Epithelial cell of prostate (primary cell): Measurements from ENCODE around the gene ACTR10.
"Not testable (repeated sequence)": the region's sequence is repeated elsewhere in the genome, so short reads cannot be mapped to it uniquely, and the experiment has no call there.

Source experiments
- DNase-seq: peaks from one replicate; pipeline ENCODE4 v3.0.0-alpha.2; 2011; ENCODE audit warnings: low read depth, low spot score
- H3K27ac ChIP-seq: fragments of 450-650 bp; 2 replicates; pipeline ENCODE4 v1.5.1; 2017; ENCODE audit warnings: mild to moderate bottlenecking

Gene ACTR10

GRCh38 chr14:58215191-58215914, 15.4 kb downstream of the ACTR10 start:
- no peak for DNase-seq
- H3K27ac ChIP-seq, result no peak overlapping the region

GRCh38 chr14:58216544-58216943, 16.6 kb downstream of the ACTR10 start:
- H3K27ac ChIP-seq, result no peak overlapping the region
- no peak for DNase-seq

DNA sequence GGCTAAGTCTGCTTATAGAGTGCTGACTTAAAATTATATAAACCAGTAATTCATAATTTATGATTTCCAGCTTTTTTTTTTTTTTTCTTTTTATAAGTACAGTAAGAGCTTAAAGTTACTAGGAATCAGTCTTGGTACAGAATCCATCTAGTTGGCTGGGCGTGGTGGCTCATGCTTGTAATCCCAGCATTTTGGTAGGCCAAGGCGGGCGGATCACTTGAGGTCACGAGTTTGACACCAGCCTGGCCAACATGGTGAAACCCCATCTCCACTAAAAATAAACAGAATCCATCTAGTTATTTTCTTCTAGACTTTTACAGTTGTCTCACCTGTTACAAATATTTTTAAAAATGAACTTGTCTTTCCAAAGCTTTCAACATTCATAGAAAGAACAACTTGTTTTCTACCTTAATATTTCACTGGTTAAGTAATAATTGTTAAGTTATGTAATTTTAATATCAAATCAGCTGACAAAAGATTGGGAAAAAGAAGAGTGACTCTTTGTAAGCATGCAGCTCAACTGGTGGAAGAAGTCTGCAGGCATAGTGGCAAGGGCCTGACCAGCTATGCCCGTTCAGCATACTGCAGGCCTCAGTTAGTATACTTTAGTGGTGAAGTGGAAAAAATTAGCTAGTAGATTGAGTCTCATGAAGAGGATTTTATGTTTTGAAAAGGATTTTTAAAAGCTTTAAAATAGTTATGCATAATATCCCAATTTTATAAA, 27.3 kb downstream of the ACTR10 start:
- no peak overlapping the region for H3K27ac ChIP-seq
- no peak for DNase-seq

- H3K27ac ChIP-seq, result no peak overlapping the region
Measured at GRCh38 chr14:58238252-58239243, 38.6 kb downstream of the ACTR10 start.

GRCh38 chr14:58239244-58240195, 39.6 kb downstream of the ACTR10 start:
- DNase-seq, result no peak
- peak overlapping the region; percentile 9 for H3K27ac ChIP-seq

More at GRCh38 chr14:58238252-58239243, 38.6 kb downstream of the ACTR10 start:
- no peak for DNase-seq

- DNase-seq, result no peak
- peak overlapping the region; percentile 94 for H3K27ac ChIP-seq
Measured at GRCh38 chr14:58243790-58244555, 44.0 kb downstream of the ACTR10 start.

DNA sequence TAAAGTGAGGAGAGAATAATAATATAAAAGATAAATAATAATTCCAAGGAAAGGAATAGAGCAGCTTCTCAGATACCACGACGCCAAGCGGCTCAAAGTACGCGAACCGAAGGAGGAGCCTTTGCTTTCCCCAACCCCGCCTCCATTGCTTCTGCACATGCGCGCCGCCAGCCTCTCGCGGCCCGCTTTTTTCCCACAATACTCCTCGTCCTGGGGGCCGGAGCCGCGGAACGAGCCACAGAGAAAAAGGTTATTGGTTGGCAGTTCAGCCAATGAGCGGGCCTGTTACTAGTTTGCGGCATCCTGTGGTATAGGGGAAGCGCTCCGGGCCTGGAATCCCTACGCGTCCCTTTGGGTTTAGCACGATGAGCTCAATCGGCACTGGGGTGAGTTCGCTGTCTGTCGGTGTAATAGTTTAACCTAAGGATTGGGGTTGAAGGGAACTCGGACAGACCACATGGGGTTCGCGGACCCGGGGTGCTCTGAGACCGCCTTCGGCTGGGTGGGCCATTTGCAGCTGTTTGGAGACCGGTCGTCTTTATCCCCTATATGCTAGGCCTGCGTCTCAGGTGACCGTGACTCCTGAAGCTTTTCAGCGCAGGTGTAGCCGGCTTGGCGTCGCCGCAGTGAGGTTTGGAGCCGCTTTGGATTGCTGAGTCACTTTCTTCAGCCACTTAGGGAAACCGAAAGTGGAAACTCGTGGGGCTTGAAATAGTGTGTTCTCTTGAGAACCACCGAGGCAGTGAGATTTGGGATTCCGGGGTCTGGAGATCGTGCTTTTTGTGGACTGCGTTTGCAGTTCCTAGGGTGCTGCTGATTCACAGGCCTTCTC, 44.8 kb downstream of the ACTR10 start, which contains the start of gene PSMA3:
PSMA3 (plus strand) TSS at position 288 of the 832 bp plus-strand sequence; CDS start at position 366, 78 bp downstream.
- peak within 1 kb of the TSS; percentile 94 for H3K27ac ChIP-seq
- DNase-seq, result peak; percentile 85

GRCh38 chr14:58245562-58245961, 45.6 kb downstream of the ACTR10 start:
- H3K27ac ChIP-seq, result peak overlapping the region; percentile 94
- no peak for DNase-seq

DNA sequence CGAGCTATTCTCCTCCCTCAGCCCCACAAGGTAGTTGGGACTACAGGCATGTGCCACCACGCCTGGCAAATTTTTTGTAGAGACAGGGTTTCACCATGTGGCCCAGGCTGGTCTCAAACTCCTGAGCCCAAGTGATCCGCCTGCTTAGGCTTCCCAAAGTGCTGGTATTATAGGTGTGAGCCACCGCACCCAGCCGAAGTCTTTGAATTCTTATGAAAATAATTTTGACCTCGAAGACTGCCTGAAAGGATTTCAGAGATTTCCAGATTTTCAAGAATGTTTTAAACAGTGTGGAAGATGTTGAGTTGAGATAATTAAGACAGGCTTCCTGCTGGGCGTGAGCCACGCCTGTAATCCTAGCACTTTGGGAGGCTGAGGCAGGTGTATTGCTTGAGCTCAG, 49.7 kb downstream of the ACTR10 start:
- no peak overlapping the region for H3K27ac ChIP-seq
- DNase-seq, result no peak

DNA sequence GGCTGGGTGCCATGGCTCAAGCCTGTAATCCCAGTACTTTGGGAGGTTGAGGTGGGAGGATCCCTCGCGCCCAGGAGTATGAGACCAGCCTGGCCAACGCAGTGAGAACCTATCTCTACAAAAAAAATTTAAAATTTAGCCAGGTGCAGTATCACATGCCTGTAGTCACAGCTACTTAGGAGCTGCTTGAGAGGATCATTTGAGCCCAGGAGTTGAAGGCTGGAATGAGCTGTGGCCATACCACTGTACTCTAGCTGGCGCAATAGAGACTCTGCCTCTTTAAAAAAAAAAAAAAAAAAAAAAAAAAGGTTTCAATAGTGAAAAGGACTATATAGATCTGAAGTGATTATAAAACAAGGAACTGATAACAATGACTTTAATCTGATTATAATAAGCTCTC, 58.2 kb downstream of the ACTR10 start:
- no peak for DNase-seq
- no peak overlapping the region for H3K27ac ChIP-seq

- H3K27ac ChIP-seq, DNase-seq: not testable (repeated sequence)
Measured at GRCh38 chr14:58262005-58262404, 62.1 kb downstream of the ACTR10 start.

DNA sequence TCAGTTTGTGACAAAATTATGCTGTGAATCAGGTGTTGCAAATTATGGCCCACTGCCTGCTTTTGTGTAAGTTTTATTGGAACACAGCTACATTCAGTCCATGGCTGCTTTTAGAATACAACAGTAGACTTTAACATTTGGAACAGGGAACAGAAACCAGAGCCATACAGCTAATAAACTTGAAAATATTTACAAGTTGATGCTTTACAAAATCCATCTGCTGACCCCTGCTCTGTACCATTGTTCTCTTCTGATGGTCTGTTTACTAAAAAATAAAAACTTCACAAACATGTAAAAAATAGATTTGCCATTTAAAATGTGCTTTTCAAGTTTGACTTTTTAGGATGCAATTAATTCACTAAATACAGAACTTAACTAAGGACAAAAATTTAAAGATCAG, 65.5 kb downstream of the ACTR10 start:
- H3K27ac ChIP-seq, result no peak overlapping the region
- DNase-seq, result no peak

DNA sequence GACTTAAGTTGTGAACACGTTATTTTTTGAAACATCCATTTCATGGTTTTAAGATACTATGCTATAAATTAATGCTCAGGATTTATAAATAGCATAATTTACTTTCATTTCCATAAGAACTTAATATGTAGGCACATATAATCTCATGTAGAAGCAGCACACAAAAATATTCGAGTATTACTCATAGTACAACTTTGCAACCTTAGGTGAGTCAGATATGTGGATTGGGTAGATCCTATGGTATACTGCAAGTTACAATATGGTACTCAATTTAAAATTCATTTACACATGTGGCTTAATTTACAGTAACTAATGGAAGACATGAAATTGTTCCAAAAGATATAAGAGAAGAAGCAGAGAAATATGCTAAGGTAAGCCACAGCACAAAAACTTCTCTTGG, 70.7 kb downstream of the ACTR10 start:
- no peak overlapping the region for H3K27ac ChIP-seq
- no peak for DNase-seq

GRCh38 chr14:58272588-58273372, 72.8 kb downstream of the ACTR10 start:
- no peak for DNase-seq
- H3K27ac ChIP-seq, result no peak overlapping the region

- no peak for DNase-seq
- H3K27ac ChIP-seq, result no peak overlapping the region
Measured at GRCh38 chr14:58274881-58275280, 74.9 kb downstream of the ACTR10 start.

GRCh38 chr14:58275527-58276190, 75.7 kb downstream of the ACTR10 start:
- no peak overlapping the region for H3K27ac ChIP-seq
- no peak for DNase-seq
